Fibroblast of skin of left biceps (primary cell): Measurements from ENCODE around the gene NTRK2.

Source experiments
- DNase-seq, 2 experiments: peaks; one replicate each; pipeline ENCODE4 v3.0.0-alpha.2; 2013; ENCODE audit warnings: low read depth in 2 of 2

The NTRK2 gene

DNA sequence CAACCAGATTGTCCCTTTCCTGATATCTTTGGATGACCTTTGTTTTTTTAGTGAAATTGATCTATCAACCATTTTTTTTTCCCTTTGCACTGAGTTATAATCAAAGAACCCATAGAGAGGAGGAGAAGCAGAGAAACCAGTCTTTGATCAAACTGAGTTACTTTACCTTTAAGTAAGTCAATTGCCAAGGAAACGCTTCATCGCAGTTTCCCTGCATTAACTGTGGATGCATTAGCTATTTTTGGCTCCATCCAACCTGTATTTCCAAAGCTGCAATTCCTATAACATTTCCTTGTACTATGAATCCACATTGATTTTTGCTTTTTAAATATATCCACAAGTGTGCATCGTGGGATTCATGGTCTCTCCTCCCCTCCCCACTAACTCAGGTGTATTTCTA lies 268.1 kb downstream of the NTRK2 start:
- no peak for DNase-seq

DNA sequence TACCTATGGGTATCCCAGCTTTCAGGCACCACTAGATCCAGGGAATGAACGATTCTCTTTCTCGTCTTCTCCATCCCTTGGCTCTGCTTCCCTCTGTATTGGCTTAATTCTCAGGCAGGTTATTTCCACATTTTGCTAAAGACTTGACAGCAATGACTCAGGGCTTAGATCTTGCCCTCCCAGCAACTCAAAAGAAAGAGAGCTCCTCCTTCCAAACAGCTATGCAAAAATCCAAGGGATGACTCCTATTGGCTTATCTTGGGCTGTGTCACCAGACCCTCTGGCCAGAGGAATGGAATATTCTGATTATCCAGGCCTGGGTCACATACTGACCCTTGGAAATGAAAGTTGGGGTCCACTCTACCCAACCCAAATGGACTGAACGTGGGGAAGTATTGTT lies 270.2 kb downstream of the NTRK2 start:
- DNase-seq: no peak

DNA sequence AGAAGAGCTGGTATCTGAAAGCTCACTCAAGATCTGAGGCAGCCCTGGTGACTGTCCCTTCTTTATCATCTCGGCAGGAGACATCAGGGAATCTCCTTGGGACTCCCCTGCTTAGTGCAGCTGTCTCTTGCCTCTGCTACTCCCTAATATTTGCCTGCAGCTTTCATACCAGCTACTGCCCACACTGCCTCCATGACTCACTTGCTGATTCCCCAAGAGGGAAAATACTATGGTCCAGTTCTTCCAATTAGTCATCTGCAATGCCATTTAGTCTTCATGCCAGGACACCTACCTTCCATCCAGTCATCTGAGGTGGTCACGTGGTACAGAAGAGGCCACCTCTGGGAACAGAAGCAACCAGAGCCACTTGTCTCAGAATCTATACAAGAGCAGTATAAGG lies 270.8 kb downstream of the NTRK2 start:
- DNase-seq: no peak

DNA sequence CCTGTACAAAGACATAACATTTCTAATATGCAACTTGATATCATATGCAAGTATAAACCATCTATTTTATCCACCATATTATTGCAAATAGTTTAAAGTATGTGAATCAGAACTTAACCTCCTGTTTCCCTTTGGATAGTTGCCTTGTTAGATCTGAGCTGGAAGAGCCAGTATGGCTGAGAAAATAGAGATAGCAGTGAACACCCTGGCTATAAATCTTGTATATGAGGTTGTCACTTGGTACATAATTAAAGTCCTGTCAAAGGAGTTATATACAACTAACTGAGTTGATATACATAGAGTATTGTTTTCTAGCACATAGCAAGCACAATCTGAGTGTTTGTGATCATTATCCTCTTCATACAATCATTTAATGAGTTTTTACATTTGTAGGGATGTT lies 272.3 kb downstream of the NTRK2 start:
- DNase-seq: no peak

DNA sequence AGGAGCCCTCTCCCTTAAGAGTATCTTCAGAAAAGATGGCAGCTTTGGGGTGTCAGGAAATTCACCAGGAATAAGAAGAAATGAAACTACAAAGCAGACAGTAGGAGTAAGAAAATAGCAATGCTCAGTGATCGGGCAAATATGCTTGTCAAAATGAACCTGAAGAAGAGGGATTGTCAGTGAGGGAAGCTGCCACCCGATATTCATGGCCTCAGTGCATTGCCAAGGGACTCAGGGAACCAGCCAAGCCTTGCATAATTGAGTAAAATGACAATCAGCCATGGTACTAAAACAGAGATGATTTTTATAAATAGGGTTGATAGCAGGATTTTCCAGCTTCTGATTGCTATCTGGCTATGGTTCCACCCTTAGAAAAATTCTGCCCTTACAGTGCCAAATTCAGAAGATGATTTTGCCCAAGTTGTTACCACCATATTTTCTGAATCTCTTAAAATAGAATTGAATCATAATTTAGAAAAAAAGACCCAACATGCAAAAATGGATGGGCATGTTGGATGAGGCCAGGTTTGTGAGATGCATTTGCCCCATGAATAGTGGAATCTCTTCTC lies 274.0 kb downstream of the NTRK2 start:
- DNase-seq: no peak

DNA sequence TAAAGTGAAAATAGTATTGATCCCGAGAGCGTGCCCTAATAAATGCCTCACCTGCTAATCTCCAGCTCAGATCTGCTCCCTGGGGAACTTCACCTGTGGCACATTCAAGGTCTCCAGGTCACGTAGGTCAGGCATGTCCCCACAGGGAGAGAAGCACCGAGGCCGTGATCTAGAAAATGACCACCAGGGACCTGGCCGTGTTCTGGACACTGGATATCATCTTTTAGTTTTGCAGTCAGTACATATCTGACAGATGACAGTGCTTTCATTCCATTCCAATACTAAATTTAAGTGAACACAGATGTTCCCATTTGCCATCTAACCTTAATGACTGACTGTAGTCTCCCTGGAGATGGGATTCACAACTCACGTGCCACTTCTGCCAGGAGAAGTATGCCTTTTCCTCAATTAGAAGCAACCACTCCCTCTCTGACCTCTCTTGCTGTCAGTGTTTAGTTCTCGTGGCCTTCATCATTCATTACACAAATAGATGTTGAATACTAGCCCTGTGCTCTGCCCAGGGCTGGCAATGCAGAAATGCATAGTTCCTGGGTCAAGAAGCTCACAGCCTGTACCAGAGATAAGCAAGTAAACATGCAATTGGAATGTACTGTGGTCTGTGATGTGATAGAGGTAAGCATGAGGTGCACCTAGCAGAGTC lies 276.5 kb downstream of the NTRK2 start:
- DNase-seq: no peak

DNA sequence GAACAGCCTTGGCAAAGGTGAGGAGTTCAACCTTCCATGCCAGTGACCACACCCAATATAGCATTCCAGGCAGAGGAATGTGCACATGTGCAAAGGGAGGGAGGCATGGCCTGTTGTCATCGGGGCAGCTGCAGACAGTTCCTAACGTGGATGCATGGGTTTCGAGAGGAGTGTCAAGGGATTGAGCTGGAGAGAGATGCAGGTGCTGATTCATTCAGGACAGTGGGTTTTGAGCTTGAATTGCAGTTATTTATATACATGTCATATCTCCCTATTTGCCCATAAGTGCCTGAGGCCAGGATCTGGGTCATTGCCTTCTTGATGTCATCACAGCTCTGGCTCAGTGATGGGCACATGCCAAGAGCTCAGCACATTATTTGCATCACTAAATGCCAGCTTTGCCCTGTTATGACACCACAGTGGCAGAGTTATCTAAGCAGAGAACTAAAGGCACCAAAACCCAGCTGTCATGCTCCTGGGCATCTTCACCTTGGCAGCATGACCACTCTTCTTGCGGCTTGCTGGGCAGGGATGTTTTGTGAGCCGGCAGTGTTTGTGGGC lies 278.0 kb downstream of the NTRK2 start:
- DNase-seq: no peak

DNA sequence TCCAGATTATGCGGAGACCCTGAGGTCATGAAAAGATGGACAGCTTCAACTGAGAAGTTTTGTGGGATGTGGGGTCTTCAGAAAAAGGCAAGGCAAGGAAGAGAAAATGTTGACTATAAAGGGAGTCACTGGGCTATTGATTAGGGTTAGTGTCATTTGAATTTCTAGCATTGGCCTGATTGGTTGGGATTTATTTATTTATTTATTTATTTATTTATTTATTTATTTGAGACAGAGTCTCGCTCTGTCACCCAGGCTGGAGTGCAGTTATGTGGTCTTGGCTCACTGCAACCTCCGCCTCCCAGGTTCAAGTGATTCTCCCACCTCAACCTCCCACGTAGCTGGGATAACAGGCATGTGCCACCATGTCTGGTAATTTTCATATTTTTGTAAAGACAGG lies 279.7 kb downstream of the NTRK2 start:
- DNase-seq: no peak

DNA sequence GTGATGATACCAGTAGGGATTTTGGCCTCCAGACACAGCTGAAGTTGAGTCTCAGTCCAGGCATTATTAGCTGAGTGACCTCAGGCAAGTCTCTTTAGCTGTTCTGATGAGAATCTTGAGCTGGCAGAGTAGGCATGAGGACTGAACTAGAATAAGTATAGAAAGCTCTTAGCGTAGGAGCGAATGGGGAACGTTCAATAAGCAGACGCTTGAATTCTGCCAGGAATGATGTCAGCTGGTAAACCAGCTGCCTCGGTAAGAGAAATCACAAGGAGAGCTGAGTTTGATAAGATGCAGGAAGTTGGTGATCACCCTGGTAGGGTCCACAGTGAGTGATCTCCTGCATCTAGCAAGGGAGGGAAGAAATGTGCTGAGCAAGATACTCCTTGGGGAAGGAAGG lies 280.4 kb downstream of the NTRK2 start:
- no peak for DNase-seq

DNA sequence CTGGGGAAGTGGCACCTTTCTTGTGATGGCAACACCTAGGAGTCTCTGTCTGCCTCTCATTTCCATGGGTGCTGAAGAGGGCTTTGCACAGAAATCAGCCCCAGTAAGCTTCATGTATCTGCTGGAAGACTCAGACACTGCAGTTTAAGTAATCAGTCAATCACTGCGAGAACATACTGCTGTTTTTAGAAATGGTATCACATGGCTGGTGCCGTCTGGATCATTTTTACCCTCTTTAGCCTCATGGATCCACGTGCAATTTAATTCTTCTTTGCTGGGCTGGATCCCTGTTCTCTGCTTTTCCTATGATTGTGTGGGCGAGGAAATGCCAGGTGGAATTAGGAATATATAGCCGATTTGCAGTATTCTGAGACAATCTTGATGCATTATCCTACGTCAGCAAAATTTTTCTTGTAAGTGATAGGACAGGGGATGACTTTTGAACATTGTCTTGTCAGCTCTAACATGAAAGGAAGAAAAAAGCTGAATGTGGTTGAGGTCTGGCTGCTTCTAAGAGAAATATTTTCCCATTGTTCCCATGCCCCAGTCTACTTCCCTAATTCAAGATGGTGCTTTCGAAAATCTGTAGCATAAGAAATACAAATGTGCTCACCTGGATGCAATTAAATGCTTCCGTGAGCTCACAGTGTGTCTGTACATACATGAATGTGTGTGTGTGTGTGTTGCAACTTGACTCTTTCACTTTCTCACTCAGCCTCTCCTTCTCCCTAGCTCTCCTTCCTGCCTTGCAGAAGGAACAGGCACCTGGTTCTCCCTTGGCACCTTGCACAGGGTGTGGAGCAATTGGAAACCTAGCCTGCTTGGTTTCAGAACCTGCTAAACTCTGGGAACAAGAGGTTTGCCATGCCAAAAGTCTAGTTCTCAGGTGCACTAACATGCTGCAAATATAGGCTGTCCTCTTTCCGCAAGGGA lies 281.6 kb downstream of the NTRK2 start:
- DNase-seq: no peak

DNA sequence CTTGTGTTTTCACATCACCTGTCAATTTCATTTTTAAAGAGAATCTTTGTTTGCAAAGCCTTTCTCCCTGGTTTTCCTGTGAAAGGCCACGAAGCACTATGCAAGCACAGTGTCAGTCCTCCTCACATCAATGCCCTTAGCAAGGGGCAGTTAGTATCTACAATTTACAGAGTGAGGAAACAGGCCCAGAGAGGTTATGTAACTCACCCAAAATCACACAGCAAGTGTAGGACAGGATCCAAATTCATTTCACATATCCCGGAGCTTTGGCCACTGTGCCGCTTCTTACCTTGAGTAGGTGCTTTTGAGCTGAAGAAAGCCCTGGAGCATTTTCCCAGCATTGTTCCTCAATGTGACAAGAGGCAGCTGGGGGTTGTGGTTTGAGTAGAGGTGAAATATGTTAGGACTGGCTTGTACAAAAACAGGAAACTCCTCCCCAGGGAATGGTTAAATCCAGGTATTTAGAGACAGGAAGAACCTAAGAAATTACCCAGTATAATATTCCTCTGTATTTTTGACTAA lies 283.8 kb downstream of the NTRK2 start:
- DNase-seq: no peak

DNA sequence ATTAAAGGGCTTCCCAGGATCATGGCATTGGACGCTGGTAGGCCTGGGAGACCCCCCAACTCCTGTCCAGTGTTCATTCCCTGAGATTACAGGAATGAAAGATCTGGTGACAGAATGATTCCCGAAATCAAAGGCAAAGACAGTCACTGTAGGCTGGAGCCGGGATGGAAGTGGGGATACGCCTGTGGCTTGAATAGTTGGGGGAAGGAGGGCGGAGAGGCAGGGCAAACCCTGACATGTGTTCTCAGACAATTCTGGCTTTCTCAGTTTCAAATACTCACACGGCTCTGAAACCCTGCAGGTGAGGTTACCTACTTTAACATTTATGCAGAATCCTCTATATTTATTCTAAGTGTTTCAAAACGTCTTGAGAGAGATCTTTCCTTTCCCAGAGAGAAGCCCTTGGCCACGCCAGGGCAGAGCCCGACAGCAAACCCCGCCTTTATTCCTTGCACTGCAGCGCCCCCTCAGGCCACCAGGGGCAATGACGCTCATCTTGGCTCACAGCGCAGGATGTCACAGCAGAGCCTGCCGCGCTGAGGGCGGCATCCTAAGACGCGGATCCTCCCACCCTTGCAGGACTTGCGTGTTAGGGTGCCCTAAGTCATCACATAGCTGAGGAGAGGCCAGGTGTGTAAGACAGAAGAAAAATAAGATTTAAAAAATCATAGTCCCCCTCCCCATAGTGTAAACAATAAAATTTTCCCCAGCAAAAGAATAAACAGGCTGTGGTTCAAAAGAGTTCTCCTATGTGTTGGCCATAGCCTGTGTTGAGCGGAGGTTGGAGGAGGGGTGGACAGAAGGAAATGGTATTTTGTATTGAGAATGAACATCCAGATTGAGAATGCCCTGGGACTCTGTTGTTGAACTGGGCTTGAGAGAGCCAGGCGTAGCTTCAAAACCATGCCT lies 284.5 kb downstream of the NTRK2 start:
- peak; percentile 5 to 11 for DNase-seq

DNA sequence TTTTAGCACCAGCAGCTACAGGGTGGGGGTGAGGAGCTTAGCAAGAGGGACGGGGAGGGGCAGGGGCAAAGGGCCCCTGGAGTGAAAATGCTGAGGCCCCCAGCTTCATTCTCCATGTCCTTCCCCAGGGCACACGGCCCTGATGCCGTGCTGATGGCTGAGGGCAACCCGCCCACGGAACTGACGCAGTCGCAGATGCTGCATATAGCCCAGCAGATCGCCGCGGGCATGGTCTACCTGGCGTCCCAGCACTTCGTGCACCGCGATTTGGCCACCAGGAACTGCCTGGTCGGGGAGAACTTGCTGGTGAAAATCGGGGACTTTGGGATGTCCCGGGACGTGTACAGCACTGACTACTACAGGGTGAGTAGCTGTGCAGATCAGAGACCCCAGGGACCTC lies 285.6 kb downstream of the NTRK2 start:
- DNase-seq: no peak

DNA sequence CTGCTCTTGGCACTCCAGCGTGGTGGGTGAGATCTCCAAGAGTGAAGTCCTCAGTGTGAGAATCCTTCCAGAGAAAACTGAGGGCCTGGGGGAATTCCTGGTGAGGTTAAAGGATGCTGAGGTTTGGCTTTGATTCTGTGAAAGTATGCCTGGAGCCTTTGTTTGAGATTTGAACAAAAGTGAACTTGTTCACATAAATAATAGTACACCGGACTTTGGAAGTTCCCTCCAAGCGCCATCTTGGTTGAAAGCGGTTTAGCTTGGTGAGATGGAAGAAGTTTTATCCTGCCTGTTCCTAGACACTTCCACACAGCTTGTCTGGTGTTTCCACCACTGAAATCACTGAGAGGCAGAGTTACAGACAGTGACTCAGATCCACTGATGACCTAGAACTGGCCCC lies 286.4 kb downstream of the NTRK2 start:
- no peak for DNase-seq

DNA sequence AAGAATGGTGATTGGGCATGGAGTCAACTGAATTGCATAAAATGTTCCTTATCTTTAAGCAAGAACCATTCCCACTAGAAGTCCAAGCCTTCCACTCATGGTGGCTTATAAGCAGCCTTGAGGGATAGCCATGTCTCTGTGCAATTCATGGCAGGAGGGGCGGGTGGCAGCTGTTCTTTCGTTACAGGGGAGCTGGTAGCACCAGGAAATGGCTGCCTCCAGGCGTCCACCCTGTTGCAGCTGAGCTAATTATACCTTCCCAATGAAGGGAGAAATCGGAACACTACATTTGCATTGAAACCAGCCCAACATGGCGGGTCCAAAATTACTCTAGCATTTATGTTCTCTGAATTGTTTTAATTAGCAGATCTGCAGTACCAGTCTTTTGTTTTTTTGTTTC lies 289.8 kb downstream of the NTRK2 start:
- no peak for DNase-seq

DNA sequence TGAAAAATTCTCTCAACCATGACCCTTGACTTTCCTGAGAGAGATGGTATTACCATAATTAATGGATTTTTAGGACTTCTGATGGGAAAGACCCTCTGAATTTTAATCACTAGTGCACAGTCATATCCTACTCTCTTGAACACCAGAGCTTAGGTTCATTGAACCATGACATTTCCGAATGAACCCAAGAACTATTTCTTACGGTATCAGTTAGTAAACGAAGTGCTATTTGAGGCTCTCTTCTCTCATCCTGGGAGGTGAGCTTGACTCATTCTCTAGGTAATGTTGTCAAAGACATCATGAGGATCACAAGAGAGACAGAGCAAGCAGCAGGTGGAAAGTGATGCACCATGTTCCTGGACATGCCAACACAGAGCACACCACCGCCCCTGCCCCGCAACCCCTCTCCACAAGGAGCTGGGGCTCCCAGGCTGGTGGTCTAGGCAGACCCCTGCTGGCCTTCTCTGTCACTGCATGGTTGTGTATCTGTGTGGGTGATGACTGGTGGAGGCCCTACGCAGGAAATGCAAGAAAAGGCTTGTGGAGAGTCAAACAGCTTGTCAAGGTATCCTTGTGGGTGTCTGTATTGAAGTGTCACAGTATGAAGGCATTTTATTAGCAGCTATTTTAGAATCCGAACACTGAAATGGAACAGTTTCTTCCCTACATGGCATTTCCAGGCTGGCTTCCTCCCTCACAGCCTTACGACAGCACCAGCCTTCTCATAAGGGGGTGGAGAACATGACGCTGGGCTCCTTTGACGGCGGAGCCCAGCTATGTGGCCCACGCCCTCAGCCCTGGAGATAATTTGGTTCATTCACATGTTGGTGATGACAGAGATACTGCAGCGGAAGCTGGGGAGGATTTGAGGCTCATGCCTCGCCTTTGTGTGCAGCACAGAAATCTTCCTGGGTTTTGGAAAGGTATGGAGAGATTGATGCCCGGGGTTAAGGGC lies 297.6 kb downstream of the NTRK2 start:
- DNase-seq: no peak

DNA sequence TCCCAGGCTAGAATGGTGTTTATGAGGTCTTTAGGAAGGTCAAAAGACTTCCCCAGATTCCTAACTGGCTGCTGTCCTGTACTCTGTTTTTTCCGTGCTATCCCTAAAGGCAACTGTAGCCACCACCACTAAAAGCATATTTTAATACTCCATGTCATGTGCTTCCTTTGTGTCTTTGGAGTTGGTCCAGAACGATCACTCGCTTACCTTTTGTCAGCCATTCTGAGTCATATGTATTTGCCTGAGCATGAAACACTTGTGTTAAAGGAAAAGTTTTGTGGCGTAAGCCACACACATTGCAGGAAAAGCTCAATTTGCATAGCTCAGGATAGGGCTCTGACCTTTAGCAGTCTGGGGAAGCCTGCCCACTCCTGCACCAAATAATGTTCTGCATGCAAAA lies 299.6 kb downstream of the NTRK2 start:
- DNase-seq: no peak

DNA sequence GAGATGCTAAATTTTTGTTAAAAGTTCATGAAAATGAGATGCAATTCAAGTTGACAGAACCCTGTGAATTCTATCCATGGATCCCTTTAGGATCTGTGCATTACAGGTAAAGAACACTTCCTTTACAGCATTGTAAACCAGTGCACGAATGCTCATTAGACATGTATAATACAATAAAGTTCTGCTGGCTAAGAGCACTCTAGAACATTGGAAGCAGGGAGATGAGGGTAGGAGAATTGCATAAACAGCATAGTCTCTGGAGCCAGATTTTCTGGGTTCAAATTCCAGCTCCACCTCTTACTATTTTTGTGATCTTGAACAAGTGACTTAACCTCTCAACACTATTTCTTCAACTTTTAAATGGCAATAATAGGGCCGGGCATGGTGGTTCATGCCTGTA lies 300.2 kb downstream of the NTRK2 start:
- DNase-seq: no peak

DNA sequence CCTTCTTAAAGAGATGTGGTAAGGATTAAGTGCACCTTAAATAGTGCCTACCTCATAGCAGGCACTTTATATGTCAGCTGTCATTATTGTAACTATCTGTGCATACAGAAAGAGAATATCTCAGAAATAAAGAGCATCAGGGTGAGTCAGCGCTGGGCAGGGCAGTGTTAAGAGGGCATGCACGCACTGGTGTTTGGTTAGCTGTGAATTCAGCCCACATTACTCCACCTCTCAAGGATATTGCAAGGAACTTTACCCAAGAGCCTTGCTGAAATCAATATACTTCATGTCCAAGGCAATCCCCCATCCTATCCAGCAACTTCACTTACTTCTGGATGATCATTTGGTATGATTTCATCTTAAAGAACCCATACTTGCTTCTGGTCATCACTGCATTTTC lies 300.9 kb downstream of the NTRK2 start:
- no peak for DNase-seq

DNA sequence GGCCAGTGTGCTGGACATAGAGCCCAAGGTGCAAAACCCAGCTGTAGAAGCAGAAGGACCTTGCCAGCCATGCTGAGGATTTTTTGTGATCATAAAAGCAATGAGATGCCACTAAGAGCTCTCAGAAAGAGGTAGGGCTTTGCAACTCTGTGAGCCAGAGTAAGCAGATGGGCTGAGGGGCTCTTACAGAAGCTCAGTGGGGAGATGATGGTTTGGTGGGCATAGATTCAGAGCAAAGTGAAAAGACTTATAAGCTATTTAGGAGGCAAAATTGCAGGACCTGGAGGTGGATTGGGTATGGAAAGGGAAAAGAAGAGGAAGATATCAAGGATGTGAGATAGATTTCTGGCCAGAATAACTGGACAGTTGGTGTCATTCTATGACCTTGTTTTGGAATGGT lies 302.0 kb downstream of the NTRK2 start:
- no peak for DNase-seq
